HEK293 (cell line): Measurements from ENCODE around the gene HADHA.

Experiments
- CTCF ChIA-PET: fragments of 350-600 bp; formaldehyde crosslinking; extraction: SDS; loops from one replicate; lab custom pipeline; 2021; ENCODE audit warnings: antibody characterized with exemption; lab: Yijun Ruan, JAX
- POLR2A ChIA-PET: fragments of 300-600 bp; formaldehyde crosslinking; extraction: SDS; loops from one replicate; lab custom pipeline; 2020; ENCODE audit warnings: antibody characterized with exemption, inconsistent platforms; lab: Yijun Ruan, JAX
- H3K27ac ChIP-seq: fragments of 200-500 bp; sonication (Bioruptor generic); 2 replicates; pipeline ENCODE4 v1.5.1; 2014; ENCODE audit warnings: low read depth, low read length, control low read depth, inconsistent platforms; ENCODE audit errors: extremely low read depth
- H3K36me3 ChIP-seq, 2 experiments: fragments of 200-500 bp in 1 of 2; sonication (Bioruptor generic) in 1 of 2; 1 replicate in 1 of 2; 2 replicates in 1 of 2; pipeline ENCODE4 v1.5.1; 2014 to 2017; ENCODE audit warnings: inconsistent platforms in 2 of 2, low read length in 2 of 2; ENCODE audit not compliant: control insufficient read depth in 2 of 2, insufficient read depth in 1 of 2
- H3K4me1 ChIP-seq: fragments of 200-500 bp; sonication (Bioruptor generic); 2 replicates; pipeline ENCODE4 v1.5.1; 2014; ENCODE audit warnings: mild to moderate bottlenecking, low read length, inconsistent platforms; ENCODE audit not compliant: control insufficient read depth, insufficient read depth
- H3K4me3 ChIP-seq: 2 replicates; pipeline ENCODE4 v1.5.1; 2011; ENCODE audit warnings: low read depth, mild to moderate bottlenecking, control low read depth, low read length, moderate library complexity
- H3K9me3 ChIP-seq: fragments of 200-500 bp; sonication (Bioruptor generic); 2 replicates; pipeline ENCODE4 v1.5.1; 2014; ENCODE audit warnings: low read depth, low read length, inconsistent platforms; ENCODE audit not compliant: control insufficient read depth, insufficient read depth
- REPIN1 ChIP-seq: fragments of 450-650 bp; formaldehyde crosslinking; IDR thresholded peaks from 2 replicates; pipeline ENCODE4 v1.5.1; 2017; ENCODE audit warnings: missing biosample characterization, missing genetic modification characterization, low read depth
- TRIM28 ChIP-seq: IDR thresholded peaks from 2 replicates; pipeline ENCODE4 v1.6.1; 2011; ENCODE audit warnings: low read length, control low read depth, borderline replicate concordance
- ZFP3 ChIP-seq: fragments of 450-650 bp; formaldehyde crosslinking; IDR thresholded peaks from 2 replicates; pipeline ENCODE4 v1.5.1; 2016; ENCODE audit warnings: low read depth, missing biosample characterization, missing genetic modification characterization
- ZNF114 ChIP-seq: fragments of 450-650 bp; formaldehyde crosslinking; IDR thresholded peaks from 2 replicates; pipeline ENCODE4 v1.5.0; 2017; ENCODE audit warnings: missing biosample characterization, missing genetic modification characterization
- ZNF155 ChIP-seq: fragments of 450-650 bp; formaldehyde crosslinking; IDR thresholded peaks from 2 replicates; pipeline ENCODE4 v1.5.1; 2016; ENCODE audit warnings: missing biosample characterization, missing genetic modification characterization
- ZNF2 ChIP-seq: fragments of 450-650 bp; formaldehyde crosslinking; IDR thresholded peaks from 2 replicates; pipeline ENCODE4 v1.5.1; 2016; ENCODE audit warnings: missing biosample characterization, missing genetic modification characterization
- ZNF202 ChIP-seq: fragments of 450-650 bp; formaldehyde crosslinking; IDR thresholded peaks from 2 replicates; pipeline ENCODE4 v1.5.1; 2016; ENCODE audit warnings: missing biosample characterization, missing genetic modification characterization, borderline replicate concordance
- ZNF248 ChIP-seq: fragments of 450-650 bp; formaldehyde crosslinking; IDR thresholded peaks from 2 replicates; pipeline ENCODE4 v1.5.1; 2017; ENCODE audit warnings: missing biosample characterization, missing genetic modification characterization
- ZNF391 ChIP-seq: fragments of 450-650 bp; formaldehyde crosslinking; IDR thresholded peaks from 2 replicates; pipeline ENCODE4 v1.5.1; 2016; ENCODE audit warnings: low read depth, missing biosample characterization, missing genetic modification characterization, borderline replicate concordance
- ZNF488 ChIP-seq: fragments of 450-650 bp; formaldehyde crosslinking; IDR thresholded peaks from 2 replicates; pipeline ENCODE4 v1.5.1; 2016; ENCODE audit warnings: missing biosample characterization, missing genetic modification characterization
- ZNF529 ChIP-seq: fragments of 450-650 bp; formaldehyde crosslinking; IDR thresholded peaks from 2 replicates; pipeline ENCODE4 v1.5.1; 2017; ENCODE audit warnings: missing genetic modification characterization, missing biosample characterization; ENCODE audit not compliant: insufficient replicate concordance
- ZNF544 ChIP-seq: fragments of 450-650 bp; formaldehyde crosslinking; IDR thresholded peaks from 2 replicates; pipeline ENCODE4 v1.5.0; 2017; ENCODE audit warnings: missing biosample characterization, missing genetic modification characterization
- ZNF561 ChIP-seq: fragments of 450-650 bp; IDR thresholded peaks from 2 replicates; pipeline ENCODE4 v1.5.1; 2018; ENCODE audit warnings: missing biosample characterization, missing genetic modification characterization, borderline replicate concordance
- ZNF580 ChIP-seq: fragments of 450-650 bp; formaldehyde crosslinking; IDR thresholded peaks from 2 replicates; pipeline ENCODE4 v1.5.1; 2016; ENCODE audit warnings: missing biosample characterization, missing genetic modification characterization
- ZNF658 ChIP-seq: fragments of 450-650 bp; formaldehyde crosslinking; IDR thresholded peaks from 2 replicates; pipeline ENCODE4; 2016; ENCODE audit warnings: missing biosample characterization, missing genetic modification characterization
- ZNF692 ChIP-seq: fragments of 450-650 bp; formaldehyde crosslinking; IDR thresholded peaks from 2 replicates; pipeline ENCODE4 v1.5.1; 2016; ENCODE audit warnings: missing biosample characterization, missing genetic modification characterization
- ZNF791 ChIP-seq: fragments of 450-650 bp; formaldehyde crosslinking; IDR thresholded peaks from 2 replicates; pipeline ENCODE4 v1.5.1; 2016; ENCODE audit warnings: missing biosample characterization, missing genetic modification characterization
- ZNF843 ChIP-seq: fragments of 450-650 bp; formaldehyde crosslinking; IDR thresholded peaks from 2 replicates; pipeline ENCODE4 v1.5.1; 2016; ENCODE audit warnings: missing biosample characterization, missing genetic modification characterization
- TF ChIP-seq, protein P1 (sequence below): fragments of 450-650 bp; formaldehyde crosslinking; IDR thresholded peaks from 2 replicates; pipeline ENCODE4 v1.5.1; 2017; ENCODE audit warnings: missing biosample characterization, missing genetic modification characterization
- TF ChIP-seq, protein P2 (sequence below): fragments of 450-650 bp; formaldehyde crosslinking; IDR thresholded peaks from 2 replicates; pipeline ENCODE4 v1.5.1; 2016; ENCODE audit warnings: missing biosample characterization, missing genetic modification characterization, borderline replicate concordance
- TF ChIP-seq, protein P3 (sequence below): fragments of 450-650 bp; formaldehyde crosslinking; conservative IDR thresholded peaks from 2 replicates; pipeline ENCODE4 v1.5.1; 2016; ENCODE audit warnings: low read depth, missing biosample characterization, missing genetic modification characterization

The HADHA gene

DNA sequence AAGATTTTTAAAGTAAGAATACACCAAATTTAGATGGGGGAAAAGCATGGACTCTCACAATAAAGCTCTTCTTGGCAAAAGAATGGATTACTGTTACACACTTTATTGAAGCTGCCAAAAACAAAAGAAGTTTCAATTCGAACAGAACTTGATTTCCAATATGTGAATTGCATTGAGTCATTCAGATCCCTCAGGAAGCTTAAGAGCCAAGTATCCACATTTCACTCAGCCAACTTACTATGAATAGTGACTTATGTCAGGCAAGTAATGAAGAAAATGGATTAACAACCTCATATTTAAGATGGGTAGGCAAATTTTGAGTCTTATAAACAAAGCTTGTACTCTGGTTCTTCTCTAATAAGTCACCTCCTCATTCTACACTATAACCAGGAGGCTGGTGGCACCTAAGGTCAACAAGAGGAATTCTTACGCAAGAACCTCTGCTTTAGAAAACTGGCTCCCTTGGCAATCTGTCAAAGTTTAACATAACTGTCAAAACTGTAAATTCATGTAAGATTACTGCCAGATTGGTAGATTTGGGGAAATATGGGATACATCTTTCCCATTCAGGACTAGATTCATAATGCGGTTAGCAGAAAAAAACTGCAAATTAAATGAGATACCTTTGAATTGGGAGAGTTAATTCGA is 6.0 kb downstream of the HADHA start:
- 0 out of 2 replicates have a peak, but pooled peaks cover 2% of the 10 kb centered on the region for H3K4me1 ChIP-seq
- POLR2A ChIA-PET, result no interaction called here
- CTCF ChIA-PET, result interaction anchor here (0.5 kb wide), 1 partner anchor 254 kb away, joined by 3 read pairs; no protein-coding TSS in a partner anchor
- no peaks in the 10 kb centered on the region for H3K9me3 ChIP-seq
- TF ChIP-seq ZNF561 (tag by site-specific recombination) (no peak), TRIM28 (no peak), ZNF692 (no peak), ZNF529 (tag by site-specific recombination) (no peak), ZNF391 (no peak), ZNF488 (tag by site-specific recombination) (no peak), ZFP3 (tag by site-specific recombination) (no peak), ZNF843 (tag by site-specific recombination) (no peak), ZNF155 (tag by site-specific recombination) (no peak)
- TF ChIP-seq, protein P1, sequence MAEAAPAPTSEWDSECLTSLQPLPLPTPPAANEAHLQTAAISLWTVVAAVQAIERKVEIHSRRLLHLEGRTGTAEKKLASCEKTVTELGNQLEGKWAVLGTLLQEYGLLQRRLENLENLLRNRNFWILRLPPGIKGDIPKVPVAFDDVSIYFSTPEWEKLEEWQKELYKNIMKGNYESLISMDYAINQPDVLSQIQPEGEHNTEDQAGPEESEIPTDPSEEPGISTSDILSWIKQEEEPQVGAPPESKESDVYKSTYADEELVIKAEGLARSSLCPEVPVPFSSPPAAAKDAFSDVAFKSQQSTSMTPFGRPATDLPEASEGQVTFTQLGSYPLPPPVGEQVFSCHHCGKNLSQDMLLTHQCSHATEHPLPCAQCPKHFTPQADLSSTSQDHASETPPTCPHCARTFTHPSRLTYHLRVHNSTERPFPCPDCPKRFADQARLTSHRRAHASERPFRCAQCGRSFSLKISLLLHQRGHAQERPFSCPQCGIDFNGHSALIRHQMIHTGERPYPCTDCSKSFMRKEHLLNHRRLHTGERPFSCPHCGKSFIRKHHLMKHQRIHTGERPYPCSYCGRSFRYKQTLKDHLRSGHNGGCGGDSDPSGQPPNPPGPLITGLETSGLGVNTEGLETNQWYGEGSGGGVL (tag by site-specific recombination), result no peak
- peaks cover 40 to 43% of the 10 kb centered on the region in 2 experiments for H3K36me3 ChIP-seq
- H3K4me3 ChIP-seq, result no peak overlapping the region
- H3K27ac ChIP-seq, result no peak overlapping the region

GRCh38 chr2:26237868-26238267 is 6.6 kb downstream of the HADHA start:
- Histone ChIP-seq H3K4me3 (no peak overlapping the region), H3K9me3 (no peaks in the 10 kb centered on the region), H3K4me1 (0 out of 2 replicates have a peak, but pooled peaks cover 2% of the 10 kb centered on the region), H3K36me3 (peaks cover 46 to 49% of the 10 kb centered on the region in 2 experiments), H3K27ac (no peak overlapping the region)
- ChIA-PET POLR2A (no interaction called here), CTCF (no interaction called here)
- TF ChIP-seq ZNF202 (no peak), ZNF248 (no peak), ZNF580 (tag by site-specific recombination) (no peak), ZNF791 (tag by site-specific recombination) (no peak), ZNF114 (tag by site-specific recombination) (no peak), REPIN1 (tag by site-specific recombination) (no peak), ZNF2 (tag by site-specific recombination) (no peak), ZNF544 (tag by site-specific recombination) (no peak), ZNF658 (tag by site-specific recombination) (no peak), ZNF843 (tag by site-specific recombination) (no peak)
- TF ChIP-seq, protein P2, sequence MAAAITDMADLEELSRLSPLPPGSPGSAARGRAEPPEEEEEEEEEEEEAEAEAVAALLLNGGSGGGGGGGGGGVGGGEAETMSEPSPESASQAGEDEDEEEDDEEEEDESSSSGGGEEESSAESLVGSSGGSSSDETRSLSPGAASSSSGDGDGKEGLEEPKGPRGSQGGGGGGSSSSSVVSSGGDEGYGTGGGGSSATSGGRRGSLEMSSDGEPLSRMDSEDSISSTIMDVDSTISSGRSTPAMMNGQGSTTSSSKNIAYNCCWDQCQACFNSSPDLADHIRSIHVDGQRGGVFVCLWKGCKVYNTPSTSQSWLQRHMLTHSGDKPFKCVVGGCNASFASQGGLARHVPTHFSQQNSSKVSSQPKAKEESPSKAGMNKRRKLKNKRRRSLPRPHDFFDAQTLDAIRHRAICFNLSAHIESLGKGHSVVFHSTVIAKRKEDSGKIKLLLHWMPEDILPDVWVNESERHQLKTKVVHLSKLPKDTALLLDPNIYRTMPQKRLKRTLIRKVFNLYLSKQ (tag by site-specific recombination), result no peak
- TF ChIP-seq, protein P1 (tag by site-specific recombination), result no peak
- TF ChIP-seq, protein P3, sequence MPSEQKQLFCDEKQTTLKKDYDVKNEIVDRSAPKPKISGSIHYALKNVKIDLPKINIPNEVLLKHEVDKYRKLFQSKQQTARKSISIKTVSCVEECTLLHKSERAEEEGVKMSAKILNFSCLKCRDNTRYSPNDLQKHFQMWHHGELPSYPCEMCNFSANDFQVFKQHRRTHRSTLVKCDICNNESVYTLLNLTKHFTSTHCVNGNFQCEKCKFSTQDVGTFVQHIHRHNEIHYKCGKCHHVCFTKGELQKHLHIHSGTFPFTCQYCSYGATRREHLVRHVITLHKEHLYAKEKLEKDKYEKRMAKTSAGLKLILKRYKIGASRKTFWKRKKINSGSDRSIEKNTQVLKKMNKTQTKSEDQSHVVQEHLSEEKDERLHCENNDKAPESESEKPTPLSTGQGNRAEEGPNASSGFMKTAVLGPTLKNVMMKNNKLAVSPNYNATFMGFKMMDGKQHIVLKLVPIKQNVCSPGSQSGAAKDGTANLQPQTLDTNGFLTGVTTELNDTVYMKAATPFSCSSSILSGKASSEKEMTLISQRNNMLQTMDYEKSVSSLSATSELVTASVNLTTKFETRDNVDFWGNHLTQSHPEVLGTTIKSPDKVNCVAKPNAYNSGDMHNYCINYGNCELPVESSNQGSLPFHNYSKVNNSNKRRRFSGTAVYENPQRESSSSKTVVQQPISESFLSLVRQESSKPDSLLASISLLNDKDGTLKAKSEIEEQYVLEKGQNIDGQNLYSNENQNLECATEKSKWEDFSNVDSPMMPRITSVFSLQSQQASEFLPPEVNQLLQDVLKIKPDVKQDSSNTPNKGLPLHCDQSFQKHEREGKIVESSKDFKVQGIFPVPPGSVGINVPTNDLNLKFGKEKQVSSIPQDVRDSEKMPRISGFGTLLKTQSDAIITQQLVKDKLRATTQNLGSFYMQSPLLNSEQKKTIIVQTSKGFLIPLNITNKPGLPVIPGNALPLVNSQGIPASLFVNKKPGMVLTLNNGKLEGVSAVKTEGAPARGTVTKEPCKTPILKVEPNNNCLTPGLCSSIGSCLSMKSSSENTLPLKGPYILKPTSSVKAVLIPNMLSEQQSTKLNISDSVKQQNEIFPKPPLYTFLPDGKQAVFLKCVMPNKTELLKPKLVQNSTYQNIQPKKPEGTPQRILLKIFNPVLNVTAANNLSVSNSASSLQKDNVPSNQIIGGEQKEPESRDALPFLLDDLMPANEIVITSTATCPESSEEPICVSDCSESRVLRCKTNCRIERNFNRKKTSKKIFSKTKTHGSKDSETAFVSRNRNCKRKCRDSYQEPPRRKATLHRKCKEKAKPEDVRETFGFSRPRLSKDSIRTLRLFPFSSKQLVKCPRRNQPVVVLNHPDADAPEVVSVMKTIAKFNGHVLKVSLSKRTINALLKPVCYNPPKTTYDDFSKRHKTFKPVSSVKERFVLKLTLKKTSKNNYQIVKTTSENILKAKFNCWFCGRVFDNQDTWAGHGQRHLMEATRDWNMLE, result no peak
